GM18526 (cell line): ENCODE measurements around the gene PARD6G.

Experiments used
- POLR2A ChIP-seq: IDR thresholded peaks from 3 replicates; pipeline ENCODE4 v1.6.1; 2011; ENCODE audit not compliant: insufficient read length; ENCODE audit errors: extremely low read depth

The PARD6G gene

GRCh38 chr18:80185545-80185944, 61.8 kb downstream of the PARD6G start:
- no peak for TF ChIP-seq POLR2A

GRCh38 chr18:80184243-80184772, 63.0 kb downstream of the PARD6G start:
- no peak for TF ChIP-seq POLR2A

GRCh38 chr18:80183273-80184050, 63.9 kb downstream of the PARD6G start:
- TF ChIP-seq POLR2A, result no peak

GRCh38 chr18:80182855-80183254, 64.5 kb downstream of the PARD6G start:
- TF ChIP-seq POLR2A, result no peak

GRCh38 chr18:80181642-80182461, 65.5 kb downstream of the PARD6G start:
- TF ChIP-seq POLR2A, result no peak

- TF ChIP-seq POLR2A, result no peak
Observed at GRCh38 chr18:80180778-80181564, 66.3 kb downstream of the PARD6G start.

GRCh38 chr18:80179857-80180558, 67.3 kb downstream of the PARD6G start:
- no peak for TF ChIP-seq POLR2A

GRCh38 chr18:80178935-80179818, 68.1 kb downstream of the PARD6G start:
- TF ChIP-seq POLR2A, result no peak

GRCh38 chr18:80177128-80177527, 70.2 kb downstream of the PARD6G start:
- TF ChIP-seq POLR2A, result no peak

GRCh38 chr18:80176334-80177073, 70.8 kb downstream of the PARD6G start:
- TF ChIP-seq POLR2A, result no peak

GRCh38 chr18:80175451-80176204, 71.7 kb downstream of the PARD6G start:
- TF ChIP-seq POLR2A, result no peak

GRCh38 chr18:80173060-80173459, 74.3 kb downstream of the PARD6G start:
- no peak for TF ChIP-seq POLR2A

- no peak for TF ChIP-seq POLR2A
Observed at GRCh38 chr18:80172056-80172455, 75.3 kb downstream of the PARD6G start.
